ENCODE results near the gene SLC6A8. TPM values are rescaled to one million over a fixed set of nuclear protein-coding genes. Genes with fewer than 3 reads are reported as not detected.
A peak's percentile ranks its signal among the peaks of the same experiment; 100 is the strongest.

Gene SLC6A8
- total RNA-seq, 1 donor from 2014 or later, result 22.0 TPM

DNA sequence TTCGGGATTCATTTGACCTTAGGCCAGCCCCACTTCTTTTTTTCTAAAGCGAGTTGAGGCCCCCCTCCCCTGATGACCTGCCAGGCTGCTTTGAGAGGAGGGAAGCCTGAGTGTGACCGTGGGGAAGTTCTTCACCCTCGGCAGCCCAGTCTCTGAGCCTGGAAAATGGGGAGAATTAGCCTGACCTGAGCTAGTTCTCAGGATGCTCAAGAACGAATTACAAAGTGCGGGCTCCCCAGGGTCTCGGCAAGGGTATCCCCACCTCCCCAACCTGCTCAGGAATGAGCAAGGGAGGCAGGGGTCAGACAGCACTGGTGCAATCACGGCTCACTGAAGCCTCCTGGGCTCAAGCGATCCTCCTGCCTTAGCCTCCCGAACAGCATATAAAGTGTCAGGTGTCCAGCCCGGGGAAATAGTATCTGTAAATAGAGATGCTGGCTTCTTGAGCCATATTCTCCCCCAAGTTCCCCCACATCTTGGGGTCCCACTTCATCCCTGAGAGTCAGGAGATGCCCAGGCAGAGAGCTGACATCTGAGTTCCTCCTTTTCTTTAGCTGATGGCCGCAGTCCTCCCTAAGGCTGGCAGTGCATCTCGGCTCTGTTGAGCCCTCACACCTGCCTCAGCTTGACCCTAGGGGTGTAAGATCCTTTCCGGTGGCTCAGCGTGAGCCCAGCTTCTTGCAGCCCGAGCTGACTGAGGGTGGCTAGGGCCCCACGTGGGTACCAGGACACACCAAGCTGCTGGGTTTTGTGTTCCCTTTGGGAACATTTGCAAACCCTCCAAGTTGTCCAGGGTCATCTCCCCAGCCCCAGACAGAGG lies 39.2 kb upstream of the SLC6A8 start:
- DNase-seq, result no peak

GRCh38 chrX:153649178-153649914 lies 38.4 kb upstream of the SLC6A8 start:
- no peak for DNase-seq

DNA sequence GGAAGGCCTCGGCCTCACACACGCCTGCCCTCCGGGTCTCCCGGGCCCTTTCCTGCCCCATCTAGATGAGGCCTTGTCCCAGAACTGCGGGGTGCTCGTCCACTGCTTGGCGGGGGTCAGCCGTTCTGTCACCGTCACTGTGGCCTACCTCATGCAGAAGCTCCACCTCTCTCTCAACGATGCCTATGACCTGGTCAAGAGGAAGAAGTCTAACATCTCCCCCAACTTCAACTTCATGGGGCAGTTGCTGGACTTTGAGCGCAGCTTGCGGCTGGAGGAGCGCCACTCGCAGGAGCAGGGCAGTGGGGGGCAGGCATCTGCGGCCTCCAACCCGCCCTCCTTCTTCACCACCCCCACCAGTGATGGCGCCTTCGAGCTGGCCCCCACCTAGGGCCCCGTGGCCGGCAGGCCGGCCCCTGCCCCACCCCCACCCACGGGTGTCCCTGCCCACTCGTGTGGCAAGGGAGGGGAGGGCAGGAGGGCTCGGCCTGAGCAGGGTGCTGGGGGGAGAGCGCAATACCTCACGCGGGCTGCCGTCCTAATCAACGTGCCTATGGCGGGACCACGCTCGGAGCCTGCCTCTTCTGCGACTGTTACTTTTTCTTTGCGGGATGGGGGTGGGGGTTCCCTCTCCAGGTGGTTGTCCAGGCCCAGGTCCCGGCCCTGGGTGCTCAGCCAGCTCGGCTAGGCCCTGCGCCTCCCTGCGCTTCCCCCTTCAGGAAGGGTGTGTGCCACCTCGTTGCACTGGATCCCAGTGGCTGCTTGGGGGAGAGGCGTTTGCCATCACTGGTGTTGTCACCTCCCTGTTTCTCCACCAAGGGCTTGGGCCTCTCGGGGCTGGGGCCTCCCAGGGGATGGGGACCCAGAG lies 37.6 kb upstream of the SLC6A8 start:
- DNase-seq, result no peak

- no peak for DNase-seq
These were observed 36.8 kb upstream of the SLC6A8 start for GRCh38 chrX:153650959-153651358.

GRCh38 chrX:153651540-153652079 lies 36.1 kb upstream of the SLC6A8 start:
- no peak for DNase-seq

GRCh38 chrX:153653556-153653955 lies 34.2 kb upstream of the SLC6A8 start:
- DNase-seq, result no peak

GRCh38 chrX:153657161-153657560 lies 30.6 kb upstream of the SLC6A8 start:
- DNase-seq, result no peak

- no peak for DNase-seq
These were observed 28.5 kb upstream of the SLC6A8 start for GRCh38 chrX:153659268-153659667.

GRCh38 chrX:153662266-153662665 lies 25.5 kb upstream of the SLC6A8 start:
- DNase-seq, result no peak

DNA sequence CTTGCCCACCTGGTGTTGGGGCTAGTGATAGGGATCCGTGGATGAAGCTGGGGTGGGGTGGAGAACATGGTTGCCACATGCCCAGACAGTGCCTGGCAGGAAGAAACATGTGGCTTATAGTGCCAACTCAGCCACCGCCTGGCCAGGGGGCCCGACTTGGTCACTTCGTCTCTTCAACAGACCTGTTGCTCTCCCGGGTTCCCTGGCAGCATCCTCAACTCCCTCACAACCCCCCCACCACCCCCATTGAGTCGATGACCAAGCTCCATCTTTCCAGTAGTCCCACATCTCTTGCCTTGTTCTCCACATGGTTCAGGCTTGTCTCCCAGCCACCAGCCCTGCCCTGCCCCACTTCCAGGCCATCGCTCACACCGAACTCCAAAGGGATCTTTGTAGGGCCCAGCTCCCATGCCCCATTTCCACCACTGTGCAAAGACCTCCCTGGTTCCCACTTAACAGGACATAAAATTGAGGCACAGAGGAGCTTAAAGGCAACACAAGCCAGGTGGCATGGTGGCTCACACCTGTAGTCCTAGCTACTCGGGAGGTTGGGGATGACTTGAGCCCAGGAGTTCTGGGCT lies 21.9 kb upstream of the SLC6A8 start:
- DNase-seq, result no peak

DNA sequence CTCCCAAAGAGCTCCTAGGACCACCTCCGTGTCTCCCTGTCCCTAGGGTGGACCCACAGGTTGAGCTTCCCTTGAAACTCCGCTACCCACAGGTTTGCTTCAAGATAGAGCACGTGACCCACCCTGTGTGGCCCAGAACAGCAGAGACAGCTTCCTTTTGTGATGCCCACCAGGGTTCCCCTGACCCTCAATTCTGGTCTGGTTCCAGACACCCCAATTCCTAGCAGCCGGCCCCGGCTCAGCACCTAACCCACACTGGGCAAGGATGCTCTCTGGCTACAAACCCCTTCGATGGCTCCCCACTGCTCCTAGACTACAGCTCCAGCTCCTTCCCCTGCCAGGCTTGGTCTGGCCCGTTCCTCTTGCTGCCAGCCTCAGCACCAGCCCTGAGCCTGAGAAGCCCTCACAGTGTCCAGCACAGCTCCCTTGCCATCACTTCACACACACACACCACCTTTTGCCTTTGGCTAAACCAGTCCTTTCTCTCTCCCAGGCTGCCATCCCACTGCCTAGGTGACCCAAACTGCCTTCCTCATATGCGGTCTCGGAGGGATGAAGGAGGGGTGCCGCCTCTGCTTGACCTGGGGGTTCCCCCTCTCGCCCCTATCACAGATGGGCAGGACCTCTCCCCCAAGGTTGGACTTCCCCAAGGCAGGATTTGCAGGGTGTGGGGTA lies 20.3 kb upstream of the SLC6A8 start:
- no peak for DNase-seq

- peak; percentile 36 for DNase-seq
These were observed 19.8 kb upstream of the SLC6A8 start for GRCh38 chrX:153667956-153668396.

DNA sequence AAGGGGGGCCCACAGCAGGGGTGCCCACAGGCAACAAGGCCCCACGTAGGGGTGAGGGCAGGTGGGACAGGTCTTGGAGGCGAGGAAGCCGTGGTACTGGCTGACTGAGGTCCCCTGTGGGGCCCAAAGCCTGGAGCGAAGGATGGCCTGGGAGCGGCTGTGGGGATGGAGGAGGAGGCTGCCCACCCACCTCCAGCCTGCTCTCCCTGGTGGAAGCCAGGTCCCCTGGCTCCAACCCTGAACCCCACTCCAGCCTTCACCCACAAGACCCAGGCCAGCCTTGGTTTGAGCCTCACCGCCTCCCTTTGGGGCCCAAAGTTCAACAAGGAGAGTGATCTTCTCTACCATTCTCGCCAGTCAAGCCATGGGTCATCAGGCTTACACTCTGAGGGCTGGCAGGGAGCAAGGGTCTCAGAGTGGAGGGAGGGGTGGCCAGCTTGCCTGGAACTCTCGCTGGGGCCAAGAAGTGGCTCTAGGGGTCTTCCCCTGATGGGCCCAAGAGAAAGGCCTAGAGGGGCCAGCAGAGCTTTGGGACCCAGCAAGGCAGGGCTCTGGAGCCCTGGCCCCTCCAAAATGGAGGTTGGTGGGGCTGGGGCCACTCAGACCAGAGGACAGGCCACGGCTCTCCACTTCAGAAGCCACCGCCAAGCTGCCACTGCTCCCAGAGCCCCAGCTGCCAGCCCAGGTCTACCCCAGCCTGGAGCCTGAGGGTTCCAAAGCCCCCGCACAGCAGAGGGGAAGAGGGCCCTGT lies 19.1 kb upstream of the SLC6A8 start:
- DNase-seq, result no peak

GRCh38 chrX:153669174-153669890 lies 18.4 kb upstream of the SLC6A8 start:
- DNase-seq, result no peak

DNA sequence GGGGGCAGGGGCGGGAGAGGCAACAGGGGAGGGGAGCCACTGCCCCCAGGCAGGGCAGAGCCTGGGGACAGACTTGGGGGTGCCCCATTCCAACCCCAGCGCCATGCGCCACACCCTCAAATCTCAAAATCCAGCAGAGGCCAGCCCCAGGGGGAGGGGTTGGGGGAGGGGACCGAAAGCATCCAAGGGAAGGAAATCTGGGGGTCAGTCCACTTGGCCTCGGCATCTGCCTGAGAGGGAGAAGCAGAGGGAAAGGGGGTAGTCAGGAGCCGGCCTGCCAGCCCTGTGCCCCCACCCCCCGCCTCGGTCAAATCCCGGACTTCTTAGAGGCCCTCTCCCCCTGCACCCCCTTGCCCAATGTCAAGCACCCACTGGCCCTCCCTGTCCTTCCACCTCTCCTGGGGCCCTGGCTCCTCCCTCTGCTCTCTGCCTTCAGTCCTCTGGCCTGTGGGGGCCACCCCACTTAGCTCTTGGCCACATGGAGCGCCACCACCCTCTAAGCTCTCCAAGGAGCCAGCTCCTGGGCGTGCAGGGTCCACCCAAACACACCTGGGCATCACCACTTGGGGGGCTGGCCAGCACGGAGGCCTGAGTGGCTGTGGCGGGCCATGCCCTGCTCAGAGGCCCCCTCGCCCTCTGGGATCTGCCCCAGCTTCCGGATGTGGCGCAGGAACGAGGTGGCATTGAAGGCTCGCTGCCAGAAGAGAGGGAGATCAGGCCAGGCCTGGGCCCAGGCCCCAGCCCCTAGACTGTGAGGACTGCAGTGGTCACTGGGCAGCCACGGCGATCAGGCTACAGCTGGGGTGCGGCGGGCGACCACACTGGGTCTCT lies 17.6 kb upstream of the SLC6A8 start:
- no peak for DNase-seq

GRCh38 chrX:153670748-153671588 lies 16.8 kb upstream of the SLC6A8 start:
- no peak for DNase-seq

DNA sequence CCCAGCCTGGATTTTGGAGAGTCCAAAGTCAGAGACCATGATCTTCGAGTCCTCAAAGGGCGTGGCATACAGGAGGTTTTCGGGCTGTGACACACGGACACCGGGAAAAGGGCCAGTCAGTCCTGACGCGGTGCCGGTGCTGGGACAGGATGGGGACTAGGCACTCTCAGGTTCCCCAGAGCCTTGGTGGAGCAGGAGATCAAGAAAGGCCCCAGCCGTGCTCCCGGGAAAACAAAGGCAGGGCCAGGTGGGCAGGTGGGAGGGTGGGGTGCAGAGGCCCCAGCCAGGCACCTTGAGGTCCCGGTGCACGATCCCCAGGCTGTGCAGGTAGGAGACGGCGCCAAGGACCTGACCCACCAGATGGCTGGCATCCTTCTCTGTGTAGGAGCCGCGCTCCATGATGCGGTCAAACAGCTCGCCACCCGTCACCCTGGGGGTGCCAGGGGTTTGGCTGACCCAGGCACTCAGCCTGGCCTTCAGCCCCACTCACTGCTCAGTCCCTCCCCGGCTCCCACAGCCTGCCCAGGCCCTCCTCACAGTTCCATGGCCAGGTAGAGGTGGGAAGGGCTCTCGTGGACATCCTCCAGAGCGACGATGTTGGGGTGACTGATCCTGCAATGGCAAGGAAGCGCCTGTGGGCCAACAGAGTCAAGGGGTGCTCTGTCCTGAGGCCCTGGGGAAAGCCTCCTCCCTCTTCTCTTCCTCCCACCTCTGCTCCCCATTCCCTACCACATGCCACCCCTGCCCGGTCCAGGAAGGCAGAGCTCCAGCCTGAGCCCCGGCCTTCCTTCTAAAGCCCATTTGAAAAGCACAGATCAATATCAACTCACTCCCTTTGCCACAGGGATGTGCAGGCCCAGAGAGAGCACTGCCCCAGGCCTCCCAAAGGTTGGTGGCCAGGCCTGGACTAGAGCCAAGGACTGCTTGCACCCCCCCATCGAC lies 15.9 kb upstream of the SLC6A8 start:
- DNase-seq, result no peak
